Endodermal cell (in vitro differentiated cells): ENCODE results near the gene TBCD. TPM values are rescaled to one million over a fixed set of nuclear protein-coding genes. Genes with fewer than 3 reads are reported as not detected.
A peak's percentile ranks its signal among the peaks of the same experiment; 100 is the strongest.

Experiments
- DNase-seq: peaks from one replicate; pipeline ENCODE4 v3.0.0-alpha.2; 2017
- H3K27ac ChIP-seq: 2 replicates; pipeline ENCODE4 v1.5.1; 2013; ENCODE audit warnings: mild to moderate bottlenecking, low read depth, low read length, moderate library complexity
- H3K27me3 ChIP-seq: 2 replicates; pipeline ENCODE4 v1.6.1; 2013; ENCODE audit warnings: mild to moderate bottlenecking, low read length, moderate library complexity; ENCODE audit not compliant: insufficient read depth, control insufficient read depth, poor library complexity, severe bottlenecking
- H3K36me3 ChIP-seq: 2 replicates; pipeline ENCODE4 v1.7.0; 2013; ENCODE audit warnings: mild to moderate bottlenecking, low read length, moderate library complexity; ENCODE audit not compliant: control insufficient read depth, insufficient read depth
- H3K4me1 ChIP-seq: one replicate; pipeline ENCODE4 v1.7.0; 2013; ENCODE audit warnings: low read length; ENCODE audit not compliant: control insufficient read depth, insufficient read depth
- H3K4me3 ChIP-seq: 2 replicates; pipeline ENCODE4 v1.5.1; 2013; ENCODE audit warnings: mild to moderate bottlenecking, low read length, moderate library complexity
- H3K9ac ChIP-seq: 2 replicates; pipeline ENCODE4 v1.6.1; 2013; ENCODE audit warnings: mild to moderate bottlenecking, low read length, moderate library complexity; ENCODE audit not compliant: poor library complexity, severe bottlenecking; ENCODE audit errors: extremely low read depth
- H3K9me3 ChIP-seq: 2 replicates; pipeline ENCODE4 v1.6.1; 2013; ENCODE audit warnings: mild to moderate bottlenecking, low read length, moderate library complexity; ENCODE audit not compliant: control insufficient read depth
- H3K27ac Mint-ChIP-seq: 2 replicates; pipeline ENCODE4 v1.8.0; 2020; ENCODE audit warnings: mixed read lengths
- H3K27me3 Mint-ChIP-seq: 2 replicates; pipeline ENCODE4 v1.8.0; 2021; ENCODE audit warnings: mild to moderate bottlenecking, mixed read lengths; ENCODE audit not compliant: insufficient read depth
- H3K36me3 Mint-ChIP-seq: 2 replicates; pipeline ENCODE4 v1.8.0; 2020; ENCODE audit warnings: low read depth, mixed read lengths
- H3K4me1 Mint-ChIP-seq: 2 replicates; pipeline ENCODE4 v1.8.0; 2020; ENCODE audit warnings: mixed read lengths
- H3K4me3 Mint-ChIP-seq: 2 replicates; pipeline ENCODE4 v1.8.0; 2020; ENCODE audit warnings: mild to moderate bottlenecking, moderate library complexity, mixed read lengths
- H3K9me3 Mint-ChIP-seq: 2 replicates; pipeline ENCODE4 v1.8.0; 2020; ENCODE audit warnings: mild to moderate bottlenecking, mixed read lengths
- CTCF ChIP-seq: fragments of 200-600 bp; sonication (generic); conservative IDR thresholded peaks from 2 replicates; pipeline ENCODE4 v1.5.0; 2021; ENCODE audit warnings: antibody characterized with exemption, mild to moderate bottlenecking
- WGBS, 2 experiments: methylation state at CpG; one replicate each; pipeline versions ENCODE4 v1.1.5 to v1.1.7; 2013; ENCODE audit warnings: missing lambda C conversion rate in 2 of 2, mixed read lengths in 1 of 2; ENCODE audit not compliant: insufficient coverage in 1 of 2, insufficient read length in 1 of 2; 5-methylcytosine and 5-hydroxymethylcytosine counted together
- total RNA-seq, 2 donors: library from RNA; stranded (reverse); fragmentation: NEBNext Ultra II Directional in 1 of 2; extraction: Animal tissue kit (Norgen Biotek cat#: 25700) in 1 of 2; gene quantifications; 2 replicates in 1 of 2; 3 replicates in 1 of 2; pipeline ENCODE4 v1.2.1, GENCODE V29; 2021

Gene TBCD
- total RNA-seq, 2 donors from 2014 or later: 107 TPM

GRCh38 chr17:82905130-82905529, 153.3 kb downstream of the TBCD start:
- Mint-ChIP-seq H3K4me3 (no peak overlapping the region), H3K27ac (no peak overlapping the region), H3K9me3 (no peaks in the 10 kb centered on the region), H3K27me3 (no peaks in the 10 kb centered on the region), H3K36me3 (peaks cover 32% of the 10 kb centered on the region), H3K4me1 (no peaks in the 10 kb centered on the region)
- Histone ChIP-seq H3K4me3 (no peak overlapping the region), H3K9ac (no peak overlapping the region), H3K27ac (no peak overlapping the region), H3K27me3 (no peaks in the 10 kb centered on the region), H3K36me3 (peaks cover 19% of the 10 kb centered on the region), H3K9me3 (no peaks in the 10 kb centered on the region), H3K4me1 (no peaks in the 10 kb centered on the region)
- no peak for TF ChIP-seq CTCF
- no peak for DNase-seq
- 91 to 95% methylated on average over 18 to 19 of the region's 20 CpGs for WGBS, 2 experiments

- WGBS, 2 experiments: 93 to 97% methylated on average over 16 to 19 of the region's 19 CpGs
Observed at GRCh38 chr17:82907797-82908542, 156.1 kb downstream of the TBCD start.

GRCh38 chr17:82908543-82909160, 156.8 kb downstream of the TBCD start:
- H3K27ac Mint-ChIP-seq: no peak overlapping the region

More at GRCh38 chr17:82907797-82908542, 156.1 kb downstream of the TBCD start:
- no peaks in the 10 kb centered on the region for H3K9me3 ChIP-seq
- Mint-ChIP-seq H3K4me1 (no peaks in the 10 kb centered on the region), H3K4me3 (no peak overlapping the region), H3K9me3 (no peaks in the 10 kb centered on the region), H3K27me3 (no peaks in the 10 kb centered on the region), H3K27ac (peak overlapping the region; percentile 58), H3K36me3 (peaks cover 25% of the 10 kb centered on the region)
- H3K27me3 ChIP-seq: no peaks in the 10 kb centered on the region
- H3K4me1 ChIP-seq: no peaks in the 10 kb centered on the region
- no peak overlapping the region for H3K27ac ChIP-seq
- H3K9ac ChIP-seq: no peak overlapping the region
- no peak overlapping the region for H3K4me3 ChIP-seq
- no peak for TF ChIP-seq CTCF
- DNase-seq: no peak
- H3K36me3 ChIP-seq: peaks cover 10% of the 10 kb centered on the region

More at GRCh38 chr17:82908543-82909160, 156.8 kb downstream of the TBCD start:
- WGBS, 2 experiments: 97 to 98% methylated on average over 11 to 13 of the region's 13 CpGs
- H3K9me3 ChIP-seq: no peaks in the 10 kb centered on the region
- no peak overlapping the region for H3K4me3 ChIP-seq
- peaks cover 16% of the 10 kb centered on the region for H3K36me3 ChIP-seq
- no peaks in the 10 kb centered on the region for H3K27me3 Mint-ChIP-seq
- no peaks in the 10 kb centered on the region for H3K4me1 ChIP-seq
- H3K27ac ChIP-seq: no peak overlapping the region
- peaks cover 26% of the 10 kb centered on the region for H3K36me3 Mint-ChIP-seq
- no peak for DNase-seq
- H3K4me3 Mint-ChIP-seq: no peak overlapping the region
- no peaks in the 10 kb centered on the region for H3K4me1 Mint-ChIP-seq
- H3K9ac ChIP-seq: no peak overlapping the region
- TF ChIP-seq CTCF: no peak
- H3K9me3 Mint-ChIP-seq: no peaks in the 10 kb centered on the region
- H3K27me3 ChIP-seq: no peaks in the 10 kb centered on the region
